Fibroblast of lung (primary cell): ENCODE results near the gene ACTR1B. TPM values are rescaled to one million over a fixed set of nuclear protein-coding genes. Genes with fewer than 3 reads are reported as not detected.

ENCODE experiments used
- DNase-seq, 2 donors: peaks; one replicate each; pipeline versions ENCODE4 v3.0.0 to v3.0.0-alpha.2; 2010; ENCODE audit warnings: low read depth in 2 of 2
- H2AFZ ChIP-seq: 2 replicates; pipeline ENCODE4 v1.5.1; 2012; ENCODE audit warnings: low read length, control low read depth, inconsistent platforms
- H3K27ac ChIP-seq: 2 replicates; pipeline ENCODE4 v1.5.1; 2011; ENCODE audit warnings: low read length, control low read depth; ENCODE audit not compliant: insufficient read depth
- H3K27me3 ChIP-seq: 2 replicates; pipeline ENCODE4 v1.5.1; 2011; ENCODE audit warnings: mild to moderate bottlenecking, low read length; ENCODE audit not compliant: control insufficient read depth, insufficient read depth
- H3K36me3 ChIP-seq: 2 replicates; pipeline ENCODE4 v1.5.1; 2011; ENCODE audit warnings: low read length; ENCODE audit not compliant: control insufficient read depth, insufficient read depth
- H3K4me1 ChIP-seq: 2 replicates; pipeline ENCODE4 v1.5.1; 2011; ENCODE audit warnings: low read length; ENCODE audit not compliant: control insufficient read depth, insufficient read depth; ENCODE audit errors: extremely low read depth
- H3K4me2 ChIP-seq: 2 replicates; pipeline ENCODE4 v1.5.1; 2011; ENCODE audit warnings: low read length, control low read depth; ENCODE audit not compliant: insufficient read depth; ENCODE audit errors: extremely low read depth
- H3K4me3 ChIP-seq, 4 experiments: fragments of 200-600 bp in 1 of 4; sonication (generic) in 1 of 4; replicated peaks in 1 of 4; 2 replicates each; pipeline ENCODE4 v1.5.1; 2011 to 2016; ENCODE audit warnings: low read length in 4 of 4, low read depth in 3 of 4, mild to moderate bottlenecking in 3 of 4, control low read depth in 2 of 4, inconsistent platforms in 1 of 4, mixed read lengths in 1 of 4; ENCODE audit not compliant: insufficient read depth in 1 of 4; ENCODE audit errors: control extremely low read depth in 1 of 4
- H3K79me2 ChIP-seq: 2 replicates; pipeline ENCODE4 v1.5.1; 2012; ENCODE audit warnings: mild to moderate bottlenecking, low read length, inconsistent platforms; ENCODE audit not compliant: control insufficient read depth, insufficient read depth
- H3K9ac ChIP-seq: 2 replicates; pipeline ENCODE4 v1.5.1; 2011; ENCODE audit warnings: mild to moderate bottlenecking, low read length, control low read depth; ENCODE audit not compliant: insufficient read depth
- H3K9me3 ChIP-seq: 2 replicates; pipeline ENCODE4 v1.5.1; 2012; ENCODE audit warnings: low read depth, low read length; ENCODE audit not compliant: control insufficient read depth, insufficient read depth
- H4K20me1 ChIP-seq: 2 replicates; pipeline ENCODE4 v1.5.1; 2011; ENCODE audit warnings: low read length; ENCODE audit not compliant: control insufficient read depth, insufficient read depth; ENCODE audit errors: extremely low read depth
- CTCF ChIP-seq, 2 donors: IDR thresholded peaks in 1 of 2; conservative IDR thresholded peaks in 1 of 2; 1 replicate in 1 of 2; 2 replicates in 1 of 2; pipeline ENCODE4 v1.5.1; 2011 to 2012; ENCODE audit warnings: low read length in 2 of 2, control low read depth in 1 of 2, inconsistent platforms in 1 of 2, low read depth in 1 of 2, mild to moderate bottlenecking in 1 of 2
- EZH2 ChIP-seq: IDR thresholded peaks from 2 replicates; pipeline ENCODE4 v1.5.1; 2012; ENCODE audit warnings: low read length, control low read depth, mild to moderate bottlenecking; ENCODE audit errors: missing control alignments
- polyA plus RNA-seq, 2 donors: library from polyadenylated mRNA; depleted of rRNA in 1 of 2; stranded (reverse) in 1 of 2; unstranded in 1 of 2; fragments of >200 nt; gene quantifications; 2 replicates each; pipeline ENCODE4 v1.2.1, GENCODE V29; 2011 to 2012; ENCODE audit warnings: missing spikeins in 1 of 2
- total RNA-seq: library from RNA; depleted of rRNA; stranded (reverse); fragments of >200 nt; gene quantifications from 2 replicates; pipeline ENCODE4 v1.2.1, GENCODE V29; 2014

Gene ACTR1B
- total and polyA plus RNA-seq, 2 donors (not counting 1 experiment from before 2014, with no cell fraction given): 38.3 to 69.9 TPM

- H3K9ac ChIP-seq: peak overlapping the region; percentile 96
- H3K4me3 ChIP-seq: peak overlapping the region; percentile 36 to 80 (median 54)
- H4K20me1 ChIP-seq: no peaks in the 10 kb centered on the region
- no peaks in the 10 kb centered on the region for H3K9me3 ChIP-seq
- H3K79me2 ChIP-seq: peaks cover 28% of the 10 kb centered on the region
- TF ChIP-seq EZH2 (no peak), CTCF (conservative IDR thresholded peaks at IDR 0.05 in 1 of 2, IDR thresholded peaks at IDR 0.05 in 1 of 2; ENCODE audit: low read depth in 1 of 2, low read length in 2 of 2) (no peak)
- H3K4me2 ChIP-seq: peak overlapping the region; percentile 49
- H3K4me1 ChIP-seq: peaks cover 11% of the 10 kb centered on the region
- no peaks in the 10 kb centered on the region for H3K27me3 ChIP-seq
- H2AFZ ChIP-seq: peak overlapping the region; percentile 71
- H3K27ac ChIP-seq: peak overlapping the region; percentile 97
- H3K36me3 ChIP-seq: peaks cover 6% of the 10 kb centered on the region
- no peak for DNase-seq
Measured at GRCh38 chr2:97664636-97664970, 759 bp upstream of the ACTR1B start.

GRCh38 chr2:97663626-97663961 lies 250 bp downstream of the ACTR1B start:
- TF ChIP-seq CTCF (conservative IDR thresholded peaks at IDR 0.05 in 1 of 2, IDR thresholded peaks at IDR 0.05 in 1 of 2; ENCODE audit: low read depth in 1 of 2, low read length in 2 of 2): no peak
- no peak for TF ChIP-seq EZH2
- no peaks in the 10 kb centered on the region for H3K27me3 ChIP-seq
- H2AFZ ChIP-seq: peak overlapping the region; percentile 27
- H3K27ac ChIP-seq: peak overlapping the region; percentile 97
- no peaks in the 10 kb centered on the region for H3K9me3 ChIP-seq
- H3K4me1 ChIP-seq: peaks cover 11% of the 10 kb centered on the region
- peak overlapping the region; percentile 61 to 92 (median 80) for H3K4me3 ChIP-seq
- H3K9ac ChIP-seq: peak overlapping the region; percentile 96
- peaks cover 12% of the 10 kb centered on the region for H3K36me3 ChIP-seq
- peak overlapping the region; percentile 84 for H3K4me2 ChIP-seq
- no peaks in the 10 kb centered on the region for H4K20me1 ChIP-seq
- no peak for DNase-seq
- peaks cover 33% of the 10 kb centered on the region for H3K79me2 ChIP-seq

GRCh38 chr2:97662895-97663625 lies 784 bp downstream of the ACTR1B start:
- H3K9ac ChIP-seq: peak overlapping the region; percentile 96
- peaks cover 11% of the 10 kb centered on the region for H3K4me1 ChIP-seq
- peaks cover 17% of the 10 kb centered on the region for H3K36me3 ChIP-seq
- no peaks in the 10 kb centered on the region for H3K27me3 ChIP-seq
- DNase-seq: peak; percentile 64 to 92
- H3K27ac ChIP-seq: peak overlapping the region; percentile 97
- H3K9me3 ChIP-seq: no peaks in the 10 kb centered on the region
- peaks cover 33% of the 10 kb centered on the region for H3K79me2 ChIP-seq
- H3K4me3 ChIP-seq: peak overlapping the region; percentile 61 to 92 (median 80)
- H3K4me2 ChIP-seq: peak overlapping the region; percentile 84
- peak overlapping the region; percentile 27 for H2AFZ ChIP-seq
- no peaks in the 10 kb centered on the region for H4K20me1 ChIP-seq
- TF ChIP-seq CTCF (conservative IDR thresholded peaks at IDR 0.05 in 1 of 2, IDR thresholded peaks at IDR 0.05 in 1 of 2; ENCODE audit: low read depth in 1 of 2, low read length in 2 of 2): no peak
- TF ChIP-seq EZH2: no peak
